WTC11 (cell line): ENCODE measurements around the gene AP1S1.

ENCODE experiments used
- CTCF ChIP-seq: fragments of 200-600 bp; IDR thresholded peaks from 2 replicates; pipeline ENCODE4 v1.8.0; 2022; ENCODE audit warnings: antibody characterized with exemption
- FOXK1 ChIP-seq: sonication (generic); formaldehyde crosslinking; IDR thresholded peaks from 2 replicates; pipeline ENCODE4 v1.8.0; 2022; ENCODE audit warnings: mild to moderate bottlenecking, moderate library complexity, missing genetic modification reagents

DNA sequence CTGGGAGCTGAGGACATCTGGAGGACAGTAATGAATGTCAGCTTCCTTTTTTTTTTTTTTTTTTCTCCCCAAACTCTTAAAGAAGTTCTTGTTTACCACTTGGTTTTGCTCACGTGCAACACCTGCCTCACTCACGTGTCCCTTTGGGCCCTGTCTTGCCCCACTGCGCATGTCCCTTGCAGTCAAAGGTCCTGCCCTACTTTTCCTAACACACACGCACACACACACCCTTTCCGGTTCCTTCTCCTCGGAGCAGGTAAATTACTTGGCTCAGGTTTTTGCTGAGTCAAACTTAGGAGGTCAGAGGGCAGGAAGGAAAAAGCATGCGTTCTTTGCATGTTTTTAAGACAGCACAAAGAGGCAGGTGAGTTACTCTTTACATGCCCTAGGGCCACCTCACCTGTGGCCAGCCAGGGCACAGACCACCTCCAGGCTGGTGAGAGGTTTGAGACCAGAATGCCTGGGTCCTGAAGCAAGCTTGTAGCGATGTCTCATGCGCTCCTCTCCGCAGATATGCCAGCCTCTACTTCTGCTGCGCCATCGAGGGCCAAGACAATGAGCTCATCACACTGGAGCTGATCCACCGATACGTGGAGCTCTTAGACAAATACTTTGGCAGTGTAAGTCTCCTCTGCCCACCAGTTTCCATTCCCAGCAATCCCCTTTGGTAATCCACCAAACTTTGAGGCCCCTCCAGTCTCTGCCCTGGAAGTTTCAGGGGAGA is 2.8 kb downstream of the AP1S1 start:
- TF ChIP-seq CTCF (no peak), FOXK1 (CRISPR knock-in tag) (no peak)
